ENCODE data around the gene E2F1.
"Not testable (repeated sequence)": the region's sequence is repeated elsewhere in the genome, so short reads cannot be mapped to it uniquely, and the experiment has no call there.

Gene E2F1

DNA sequence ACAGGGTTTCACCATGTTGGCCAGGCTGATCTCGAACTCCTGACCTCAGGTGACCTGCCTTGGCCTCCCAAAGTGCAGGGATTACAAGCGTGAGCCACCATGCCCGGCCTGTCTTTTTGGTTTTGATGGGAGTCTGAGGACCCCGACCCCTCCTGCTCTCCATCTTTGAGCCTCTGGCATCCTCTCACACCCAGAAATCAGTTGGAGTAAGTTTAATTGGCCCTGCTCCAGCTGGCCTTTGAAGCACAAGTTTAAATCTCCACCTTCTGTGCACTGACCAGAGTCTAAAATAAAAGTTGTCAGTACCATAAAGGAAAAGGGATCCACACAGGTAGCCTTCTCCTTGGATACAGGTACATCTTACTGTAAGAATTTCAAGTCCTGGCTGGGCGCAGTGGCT lies 40.0 kb downstream of the E2F1 start:
- H3K9me3 ChIP-seq (ENCODE audit: control insufficient read depth, insufficient read depth, low read length), result no peaks in the 10 kb centered on the region
- peaks cover 27% of the 10 kb centered on the region for H3K36me3 ChIP-seq (ENCODE audit: control insufficient read depth, insufficient read depth, low read length)
- no peaks in the 10 kb centered on the region; the same call in 1 of the 2 replicates for H3K4me1 ChIP-seq (ENCODE audit: control insufficient read depth, insufficient read depth, low read length)
- H3K27ac ChIP-seq (ENCODE audit: low read depth, low read length), result no peak overlapping the region
- H3K4me3 ChIP-seq (ENCODE audit: low read depth, low read length), result no peak overlapping the region
- no peaks in the 10 kb centered on the region for H3K27me3 ChIP-seq (ENCODE audit: control insufficient read depth, insufficient read depth, low read length)
- no peak overlapping the region for H3K9ac ChIP-seq (ENCODE audit: low read depth, low read length)

DNA sequence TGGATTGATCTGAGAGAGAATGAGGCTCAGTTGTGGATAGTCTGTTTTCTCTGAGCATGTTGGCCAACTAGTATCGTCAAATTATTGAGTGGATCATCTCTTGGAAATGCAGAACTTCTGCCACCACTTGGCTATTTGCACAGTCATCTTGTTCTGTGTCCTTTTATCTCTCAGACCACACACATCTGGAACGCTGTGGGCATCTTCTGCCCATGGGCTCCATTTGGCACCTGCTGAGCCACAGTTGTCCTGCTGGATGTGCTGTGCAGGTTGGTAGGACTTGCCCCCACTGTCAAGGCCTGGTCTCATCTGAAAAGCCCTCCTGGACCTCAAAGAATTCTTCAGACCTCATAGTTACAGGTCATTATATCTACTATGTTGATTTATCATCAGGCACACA lies 40.8 kb downstream of the E2F1 start:
- H3K36me3 ChIP-seq (ENCODE audit: control insufficient read depth, insufficient read depth, low read length), result peaks cover 32% of the 10 kb centered on the region
- H3K9ac ChIP-seq (ENCODE audit: low read depth, low read length), result no peak overlapping the region
- H3K4me3 ChIP-seq (ENCODE audit: low read depth, low read length), result no peak overlapping the region
- H3K4me1 ChIP-seq (ENCODE audit: control insufficient read depth, insufficient read depth, low read length), result no peaks in the 10 kb centered on the region; the same call in 1 of the 2 replicates
- H3K9me3 ChIP-seq (ENCODE audit: control insufficient read depth, insufficient read depth, low read length), result no peaks in the 10 kb centered on the region
- H3K27ac ChIP-seq (ENCODE audit: low read depth, low read length), result no peak overlapping the region
- H3K27me3 ChIP-seq (ENCODE audit: control insufficient read depth, insufficient read depth, low read length), result no peaks in the 10 kb centered on the region

- Histone ChIP-seq H3K4me3 (ENCODE audit: low read depth, low read length) (no peak overlapping the region), H3K36me3 (ENCODE audit: control insufficient read depth, insufficient read depth, low read length) (peaks cover 35% of the 10 kb centered on the region), H3K27me3 (ENCODE audit: control insufficient read depth, insufficient read depth, low read length) (no peaks in the 10 kb centered on the region), H3K9ac (ENCODE audit: low read depth, low read length) (no peak overlapping the region), H3K27ac (ENCODE audit: low read depth, low read length) (no peak overlapping the region), H3K9me3 (ENCODE audit: control insufficient read depth, insufficient read depth, low read length) (no peaks in the 10 kb centered on the region), H3K4me1 (ENCODE audit: control insufficient read depth, insufficient read depth, low read length) (no peaks in the 10 kb centered on the region; the same call in 1 of the 2 replicates)
Measured at GRCh38 chr20:33645072-33645358, 41.2 kb downstream of the E2F1 start.

DNA sequence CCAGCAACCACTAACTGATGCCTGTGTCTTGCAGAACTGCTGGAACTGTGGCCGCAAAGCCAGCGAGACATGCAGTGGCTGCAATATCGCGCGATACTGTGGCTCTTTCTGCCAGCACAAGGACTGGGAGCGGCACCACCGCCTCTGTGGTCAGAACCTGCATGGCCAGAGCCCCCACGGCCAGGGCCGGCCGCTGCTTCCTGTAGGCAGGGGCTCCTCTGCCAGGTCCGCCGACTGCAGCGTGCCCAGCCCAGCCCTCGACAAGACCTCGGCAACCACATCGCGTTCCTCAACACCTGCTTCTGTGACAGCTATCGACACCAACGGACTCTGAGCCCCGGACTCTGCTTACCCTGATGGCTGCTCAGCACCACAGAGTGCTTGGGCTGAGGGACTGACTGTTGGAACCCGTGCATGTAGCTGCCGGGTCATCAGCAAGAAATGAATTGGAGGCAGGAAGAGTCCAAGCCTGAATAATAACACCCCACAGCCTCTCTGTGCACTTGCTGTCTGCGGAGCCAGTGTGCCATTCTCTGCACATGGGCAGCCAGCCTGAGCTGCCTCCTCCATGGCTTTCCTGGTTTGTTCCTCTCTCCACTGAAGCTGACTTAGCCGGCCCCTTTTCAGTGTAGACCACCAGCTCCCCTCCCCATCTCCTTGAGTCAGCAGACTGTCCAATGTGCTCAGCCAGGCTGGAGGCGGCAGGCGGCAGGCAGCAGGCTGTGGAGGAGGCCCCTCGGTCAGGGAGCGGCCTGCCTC lies 41.7 kb downstream of the E2F1 start:
- H3K4me1 ChIP-seq (ENCODE audit: control insufficient read depth, insufficient read depth, low read length), result no peaks in the 10 kb centered on the region; the same call in 1 of the 2 replicates

DNA sequence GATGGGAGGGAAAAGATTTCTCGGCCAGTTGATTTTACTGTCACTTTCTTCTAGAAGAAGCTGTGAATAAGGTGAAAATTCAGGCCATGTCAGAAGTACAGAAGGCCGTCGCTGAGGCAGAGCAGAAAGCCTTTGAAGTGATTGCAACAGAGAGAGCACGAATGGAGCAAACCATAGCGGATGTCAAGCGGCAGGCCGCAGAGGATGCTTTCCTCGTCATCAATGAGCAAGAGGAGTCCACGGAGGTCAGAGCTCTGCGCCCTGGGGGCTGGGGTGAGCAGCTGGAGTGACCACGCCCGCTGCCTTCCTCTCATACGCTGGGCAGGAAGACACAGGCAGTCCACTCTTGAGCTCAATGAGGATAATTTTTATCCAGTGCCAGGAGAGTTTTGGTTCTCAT lies 45.9 kb downstream of the E2F1 start:
- H3K27ac ChIP-seq (ENCODE audit: low read depth, low read length), result no peak overlapping the region
- peaks cover 59% of the 10 kb centered on the region for H3K36me3 ChIP-seq (ENCODE audit: control insufficient read depth, insufficient read depth, low read length)
- no peaks in the 10 kb centered on the region for H3K9me3 ChIP-seq (ENCODE audit: control insufficient read depth, insufficient read depth, low read length)

More for the DNA sequence above, 41.7 kb downstream of the E2F1 start:
- H3K9ac ChIP-seq (ENCODE audit: low read depth, low read length), result no peak overlapping the region
- no peak overlapping the region for H3K27ac ChIP-seq (ENCODE audit: low read depth, low read length)
- peaks cover 38% of the 10 kb centered on the region for H3K36me3 ChIP-seq (ENCODE audit: control insufficient read depth, insufficient read depth, low read length)
- no peak overlapping the region for H3K4me3 ChIP-seq (ENCODE audit: low read depth, low read length)
- no peaks in the 10 kb centered on the region for H3K9me3 ChIP-seq (ENCODE audit: control insufficient read depth, insufficient read depth, low read length)
- H3K27me3 ChIP-seq (ENCODE audit: control insufficient read depth, insufficient read depth, low read length), result no peaks in the 10 kb centered on the region

GRCh38 chr20:33636776-33637175 lies 49.4 kb downstream of the E2F1 start:
- Histone ChIP-seq H3K4me1 (ENCODE audit: control insufficient read depth, insufficient read depth, low read length) (no peaks in the 10 kb centered on the region), H3K9ac (ENCODE audit: low read depth, low read length) (no peak overlapping the region), H3K4me3 (ENCODE audit: low read depth, low read length) (no peak overlapping the region), H3K27ac (ENCODE audit: low read depth, low read length) (no peak overlapping the region), H3K36me3 (ENCODE audit: control insufficient read depth, insufficient read depth, low read length) (peaks cover 52% of the 10 kb centered on the region), H3K9me3 (ENCODE audit: control insufficient read depth, insufficient read depth, low read length) (no peaks in the 10 kb centered on the region), H3K27me3 (ENCODE audit: control insufficient read depth, insufficient read depth, low read length) (no peaks in the 10 kb centered on the region)

More for the DNA sequence above, 45.9 kb downstream of the E2F1 start:
- no peaks in the 10 kb centered on the region for H3K4me1 ChIP-seq (ENCODE audit: control insufficient read depth, insufficient read depth, low read length)
- H3K27me3 ChIP-seq (ENCODE audit: control insufficient read depth, insufficient read depth, low read length), result no peaks in the 10 kb centered on the region
- no peak overlapping the region for H3K9ac ChIP-seq (ENCODE audit: low read depth, low read length)
- no peak overlapping the region for H3K4me3 ChIP-seq (ENCODE audit: low read depth, low read length)

GRCh38 chr20:33635341-33635740 lies 50.8 kb downstream of the E2F1 start:
- H3K4me3 ChIP-seq (ENCODE audit: low read depth, low read length), result no peak overlapping the region
- H3K9ac ChIP-seq (ENCODE audit: low read depth, low read length), result no peak overlapping the region
- no peaks in the 10 kb centered on the region for H3K9me3 ChIP-seq (ENCODE audit: control insufficient read depth, insufficient read depth, low read length)
- H3K27me3 ChIP-seq (ENCODE audit: control insufficient read depth, insufficient read depth, low read length), result no peaks in the 10 kb centered on the region
- H3K27ac ChIP-seq (ENCODE audit: low read depth, low read length), result no peak overlapping the region
- H3K4me1 ChIP-seq (ENCODE audit: control insufficient read depth, insufficient read depth, low read length), result no peaks in the 10 kb centered on the region
- H3K36me3 ChIP-seq (ENCODE audit: control insufficient read depth, insufficient read depth, low read length), result peaks cover 51% of the 10 kb centered on the region

- H3K4me1 ChIP-seq (ENCODE audit: control insufficient read depth, insufficient read depth, low read length); H3K27ac ChIP-seq (ENCODE audit: low read depth, low read length); H3K9me3 ChIP-seq (ENCODE audit: control insufficient read depth, insufficient read depth, low read length); H3K4me3 ChIP-seq (ENCODE audit: low read depth, low read length); H3K9ac ChIP-seq (ENCODE audit: low read depth, low read length); H3K27me3 ChIP-seq (ENCODE audit: control insufficient read depth, insufficient read depth, low read length): not testable (repeated sequence)
- H3K36me3 ChIP-seq (ENCODE audit: control insufficient read depth, insufficient read depth, low read length), result peaks cover 54% of the 10 kb centered on the region
Measured at GRCh38 chr20:33631910-33632309, 54.3 kb downstream of the E2F1 start.

DNA sequence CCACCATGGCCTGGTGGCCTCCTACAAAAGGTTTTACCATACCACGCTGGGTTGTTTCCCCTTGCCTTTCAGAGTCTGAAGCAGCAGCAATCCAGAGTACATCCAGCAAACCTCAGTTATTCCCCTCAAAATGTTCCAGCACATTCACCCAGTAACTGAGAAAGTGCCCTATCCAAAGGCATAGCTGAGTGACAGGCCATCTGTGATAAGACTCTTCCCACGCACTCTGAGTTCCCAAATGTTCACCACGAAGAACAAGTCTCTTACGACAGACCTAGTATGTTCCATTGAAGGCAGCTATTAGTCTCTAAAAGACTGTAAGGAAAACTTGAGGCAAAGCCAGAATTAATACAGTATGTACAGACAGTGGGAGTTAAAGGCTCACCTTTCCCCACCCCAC lies 55.7 kb downstream of the E2F1 start:
- Histone ChIP-seq H3K9me3 (ENCODE audit: control insufficient read depth, insufficient read depth, low read length) (no peaks in the 10 kb centered on the region), H3K27me3 (ENCODE audit: control insufficient read depth, insufficient read depth, low read length) (no peaks in the 10 kb centered on the region), H3K4me1 (ENCODE audit: control insufficient read depth, insufficient read depth, low read length) (no peaks in the 10 kb centered on the region), H3K4me3 (ENCODE audit: low read depth, low read length) (no peak overlapping the region), H3K36me3 (ENCODE audit: control insufficient read depth, insufficient read depth, low read length) (peaks cover 56% of the 10 kb centered on the region), H3K27ac (ENCODE audit: low read depth, low read length) (no peak overlapping the region), H3K9ac (ENCODE audit: low read depth, low read length) (no peak overlapping the region)

DNA sequence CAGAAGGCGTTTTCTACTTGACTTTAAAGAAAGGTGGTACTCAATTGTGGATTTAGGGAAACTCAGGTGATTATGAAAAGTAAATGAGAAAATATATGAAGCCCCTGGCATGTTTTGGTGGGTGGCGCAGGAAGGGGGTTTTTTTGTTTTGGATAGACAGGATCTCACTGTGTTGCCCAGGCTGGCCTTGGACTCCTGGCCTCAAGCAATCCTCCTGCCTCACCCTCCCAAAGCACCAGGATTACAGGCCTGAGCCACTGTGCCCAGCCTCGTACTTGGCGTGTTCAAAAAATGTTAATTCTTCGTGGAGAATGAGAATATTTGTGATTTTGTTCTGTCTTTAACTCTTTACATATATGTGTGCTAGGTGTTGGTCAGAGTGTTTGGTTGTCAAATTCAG lies 56.2 kb downstream of the E2F1 start:
- Histone ChIP-seq H3K36me3 (ENCODE audit: control insufficient read depth, insufficient read depth, low read length) (peaks cover 61% of the 10 kb centered on the region), H3K27me3 (ENCODE audit: control insufficient read depth, insufficient read depth, low read length) (no peaks in the 10 kb centered on the region), H3K4me3 (ENCODE audit: low read depth, low read length) (no peak overlapping the region), H3K9ac (ENCODE audit: low read depth, low read length) (no peak overlapping the region), H3K4me1 (ENCODE audit: control insufficient read depth, insufficient read depth, low read length) (no peaks in the 10 kb centered on the region), H3K27ac (ENCODE audit: low read depth, low read length) (no peak overlapping the region), H3K9me3 (ENCODE audit: control insufficient read depth, insufficient read depth, low read length) (no peaks in the 10 kb centered on the region)

- no peaks in the 10 kb centered on the region for H3K9me3 ChIP-seq (ENCODE audit: control insufficient read depth, insufficient read depth, low read length)
- H3K27ac ChIP-seq (ENCODE audit: low read depth, low read length), result no peak overlapping the region
- H3K9ac ChIP-seq (ENCODE audit: low read depth, low read length), result no peak overlapping the region
- no peaks in the 10 kb centered on the region for H3K27me3 ChIP-seq (ENCODE audit: control insufficient read depth, insufficient read depth, low read length)
- peaks cover 66% of the 10 kb centered on the region for H3K36me3 ChIP-seq (ENCODE audit: control insufficient read depth, insufficient read depth, low read length)
- no peaks in the 10 kb centered on the region for H3K4me1 ChIP-seq (ENCODE audit: control insufficient read depth, insufficient read depth, low read length)
- H3K4me3 ChIP-seq (ENCODE audit: low read depth, low read length), result no peak overlapping the region
Measured at GRCh38 chr20:33629533-33629932, 56.7 kb downstream of the E2F1 start.

All from HUES48 (cell line).